ENCODE results near the gene KRT1.

The KRT1 gene

GRCh38 chr12:52648012-52648550 lies 32.1 kb downstream of the KRT1 start:
- FAIRE-seq (no peak), DNase-seq (ENCODE audit: insufficient read length, low spot score) (no peak)
- TF ChIP-seq, protein P1, sequence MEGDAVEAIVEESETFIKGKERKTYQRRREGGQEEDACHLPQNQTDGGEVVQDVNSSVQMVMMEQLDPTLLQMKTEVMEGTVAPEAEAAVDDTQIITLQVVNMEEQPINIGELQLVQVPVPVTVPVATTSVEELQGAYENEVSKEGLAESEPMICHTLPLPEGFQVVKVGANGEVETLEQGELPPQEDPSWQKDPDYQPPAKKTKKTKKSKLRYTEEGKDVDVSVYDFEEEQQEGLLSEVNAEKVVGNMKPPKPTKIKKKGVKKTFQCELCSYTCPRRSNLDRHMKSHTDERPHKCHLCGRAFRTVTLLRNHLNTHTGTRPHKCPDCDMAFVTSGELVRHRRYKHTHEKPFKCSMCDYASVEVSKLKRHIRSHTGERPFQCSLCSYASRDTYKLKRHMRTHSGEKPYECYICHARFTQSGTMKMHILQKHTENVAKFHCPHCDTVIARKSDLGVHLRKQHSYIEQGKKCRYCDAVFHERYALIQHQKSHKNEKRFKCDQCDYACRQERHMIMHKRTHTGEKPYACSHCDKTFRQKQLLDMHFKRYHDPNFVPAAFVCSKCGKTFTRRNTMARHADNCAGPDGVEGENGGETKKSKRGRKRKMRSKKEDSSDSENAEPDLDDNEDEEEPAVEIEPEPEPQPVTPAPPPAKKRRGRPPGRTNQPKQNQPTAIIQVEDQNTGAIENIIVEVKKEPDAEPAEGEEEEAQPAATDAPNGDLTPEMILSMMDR (IDR thresholded peaks at IDR 0.05; ENCODE audit: insufficient read depth, missing control alignments): no peak

GRCh38 chr12:52647601-52648000 lies 32.6 kb downstream of the KRT1 start:
- DNase-seq (ENCODE audit: insufficient read length, low spot score) (no peak), FAIRE-seq (no peak)
- TF ChIP-seq, protein P1 (IDR thresholded peaks at IDR 0.05; ENCODE audit: insufficient read depth, missing control alignments): no peak

DNA sequence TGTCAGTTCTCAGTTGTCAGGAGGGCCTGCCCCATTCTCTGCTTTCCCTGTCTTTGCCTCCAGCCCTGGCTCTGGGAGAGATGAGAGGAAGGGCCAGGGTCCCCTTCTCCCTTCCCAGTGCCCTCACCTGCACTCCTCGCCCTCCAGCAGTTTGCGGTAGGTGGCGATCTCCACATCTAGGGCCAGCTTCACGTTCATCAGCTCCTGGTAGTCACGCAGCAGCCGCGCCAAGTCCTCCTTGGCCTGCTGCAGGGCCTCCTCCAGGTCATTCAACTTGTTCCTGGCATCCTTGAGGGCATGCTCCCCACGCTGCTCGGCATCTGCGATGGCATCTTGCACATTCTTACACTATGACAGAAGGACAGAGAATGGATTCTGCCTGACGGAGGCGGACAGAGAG lies 33.6 kb downstream of the KRT1 start:
- FAIRE-seq (no peak), DNase-seq (ENCODE audit: insufficient read length, low spot score) (no peak)
- TF ChIP-seq, protein P1 (IDR thresholded peaks at IDR 0.05; ENCODE audit: insufficient read depth, missing control alignments): no peak

GRCh38 chr12:52645982-52646381 lies 34.2 kb downstream of the KRT1 start:
- TF ChIP-seq, protein P1 (IDR thresholded peaks at IDR 0.05; ENCODE audit: insufficient read depth, missing control alignments): no peak
- DNase-seq (ENCODE audit: insufficient read length, low spot score): no peak
- no peak for FAIRE-seq

- FAIRE-seq (no peak), DNase-seq (ENCODE audit: insufficient read length, low spot score) (no peak)
- TF ChIP-seq, protein P1 (IDR thresholded peaks at IDR 0.05; ENCODE audit: insufficient read depth, missing control alignments): no peak
Observed at GRCh38 chr12:52645120-52645761, 35.0 kb downstream of the KRT1 start.

DNA sequence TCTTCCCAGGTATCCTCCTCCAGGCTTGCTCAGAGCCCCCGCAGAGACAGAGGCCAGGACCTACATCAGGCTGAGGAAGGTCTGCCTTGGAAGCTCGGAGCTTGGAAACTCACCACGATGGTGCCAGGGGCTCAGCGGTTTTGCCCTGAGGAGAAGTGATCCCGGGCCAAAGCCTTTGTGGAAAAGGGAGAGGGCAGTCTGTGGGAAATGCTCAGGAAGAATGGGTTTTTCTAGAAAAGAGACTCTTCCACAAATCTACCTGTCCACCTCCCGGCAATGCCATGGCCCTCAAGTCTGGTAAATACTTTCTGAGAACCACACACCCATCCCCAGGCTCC lies 36.2 kb downstream of the KRT1 start:
- FAIRE-seq (no peak), DNase-seq (ENCODE audit: insufficient read length, low spot score) (no peak)
- TF ChIP-seq, protein P1 (IDR thresholded peaks at IDR 0.05; ENCODE audit: insufficient read depth, missing control alignments): no peak

- DNase-seq (ENCODE audit: insufficient read length, low spot score): no peak
- TF ChIP-seq, protein P1 (IDR thresholded peaks at IDR 0.05; ENCODE audit: insufficient read depth, missing control alignments): no peak
- no peak for FAIRE-seq
Observed at GRCh38 chr12:52643233-52644077, 36.8 kb downstream of the KRT1 start.

All from D721Med (cell line).